Non-pigmented ciliary epithelial cell (primary cell): ENCODE results near the gene ADAMTS2.

Experiments
- DNase-seq: peaks from one replicate; pipeline ENCODE4 v3.0.0-alpha.2; 2010; ENCODE audit warnings: low read depth

The ADAMTS2 gene

GRCh38 chr5:179154991-179155955 is 190.0 kb downstream of the ADAMTS2 start:
- no peak for DNase-seq

GRCh38 chr5:179154346-179154990 is 190.8 kb downstream of the ADAMTS2 start:
- DNase-seq: no peak

GRCh38 chr5:179153921-179154345 is 191.3 kb downstream of the ADAMTS2 start:
- DNase-seq: no peak

DNA sequence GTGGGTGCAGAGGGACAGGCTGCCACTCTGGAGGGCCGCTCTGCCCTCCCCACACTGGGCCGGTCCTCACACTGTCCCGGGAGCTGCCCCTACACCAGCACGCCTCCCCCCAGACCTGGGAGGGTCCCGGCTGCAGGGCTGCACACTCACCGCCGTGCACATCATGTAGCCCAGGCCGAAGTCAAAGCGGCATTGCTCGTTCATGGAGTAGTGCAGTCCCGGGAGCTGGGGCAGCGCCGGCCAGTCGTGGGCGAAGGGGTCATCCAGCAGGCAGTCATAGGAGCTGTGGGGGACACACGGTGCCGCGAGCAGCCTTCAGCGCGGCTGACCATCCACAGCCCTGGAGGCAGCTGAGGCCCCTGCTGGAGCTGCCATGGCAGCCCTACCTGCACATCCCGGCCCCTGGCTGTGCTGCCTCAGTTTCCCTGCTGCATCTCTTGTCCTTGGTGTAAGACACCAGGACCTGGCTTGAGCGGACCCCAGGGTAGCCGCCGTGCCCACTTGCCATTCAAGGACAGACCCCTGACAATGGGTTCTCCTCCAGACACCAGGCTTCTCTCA is 191.8 kb downstream of the ADAMTS2 start:
- DNase-seq: no peak

- no peak for DNase-seq
Observed at GRCh38 chr5:179152941-179153340, 192.3 kb downstream of the ADAMTS2 start.

GRCh38 chr5:179152144-179152895 is 192.9 kb downstream of the ADAMTS2 start:
- no peak for DNase-seq

DNA sequence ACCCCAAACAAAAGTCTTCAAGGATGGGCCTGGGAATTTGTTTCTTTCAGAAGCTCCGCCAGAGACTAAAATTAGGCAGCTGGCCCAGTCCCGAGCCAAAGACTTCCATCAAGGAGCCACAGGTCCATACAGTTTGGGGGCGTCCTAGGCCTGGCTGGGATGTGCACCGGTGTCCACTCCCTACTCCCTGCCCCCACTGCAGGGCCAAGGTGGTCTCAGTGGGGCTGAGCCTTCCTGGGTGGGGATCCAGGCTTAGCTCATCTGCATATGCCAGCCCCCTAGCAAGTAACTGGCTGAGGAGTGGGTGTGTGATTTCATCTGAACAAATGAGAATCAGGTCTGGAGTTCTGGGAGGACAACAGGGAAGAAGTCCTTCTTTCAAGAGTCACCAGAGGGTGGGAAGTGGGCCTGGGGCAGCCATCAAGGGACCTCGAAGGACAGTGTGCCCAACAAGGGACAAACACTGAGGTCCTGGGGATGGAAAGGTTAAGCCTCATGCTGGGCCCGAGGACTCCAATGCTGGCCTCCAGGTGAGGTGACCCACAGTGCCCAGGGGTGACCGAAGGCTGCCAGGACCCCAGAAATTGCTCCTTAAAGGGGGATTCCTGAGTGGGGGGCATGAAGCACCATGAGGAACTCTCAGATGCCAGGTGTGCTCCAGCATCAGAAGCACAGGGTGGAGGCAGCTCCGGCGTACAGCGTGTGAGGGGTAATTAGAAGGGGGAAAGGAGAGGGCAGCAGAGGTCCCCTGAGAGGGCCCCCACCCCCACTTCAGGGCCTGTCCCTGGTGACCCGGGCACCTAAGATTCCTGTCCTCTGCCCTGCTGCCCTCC is 193.8 kb downstream of the ADAMTS2 start:
- DNase-seq: no peak

DNA sequence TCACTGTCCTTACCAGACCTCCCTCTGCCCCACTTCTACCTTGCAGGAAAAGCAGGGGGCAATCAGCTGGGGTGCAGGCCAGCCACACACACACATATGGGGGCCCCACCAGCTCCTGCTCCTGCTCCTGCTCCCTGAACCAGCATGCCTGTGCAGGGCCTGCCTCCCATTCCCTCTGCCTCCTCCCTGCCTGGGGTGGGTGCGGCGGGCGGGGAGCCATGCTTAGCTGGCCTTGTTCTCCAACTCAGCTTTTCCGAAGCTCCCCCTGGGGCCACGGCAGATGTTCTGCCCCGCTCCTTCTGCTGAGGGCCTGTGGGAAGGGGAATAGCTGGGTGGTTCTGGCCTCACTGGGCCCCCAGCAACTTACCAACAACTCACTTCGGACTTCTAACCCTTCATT is 195.2 kb downstream of the ADAMTS2 start:
- no peak for DNase-seq

DNA sequence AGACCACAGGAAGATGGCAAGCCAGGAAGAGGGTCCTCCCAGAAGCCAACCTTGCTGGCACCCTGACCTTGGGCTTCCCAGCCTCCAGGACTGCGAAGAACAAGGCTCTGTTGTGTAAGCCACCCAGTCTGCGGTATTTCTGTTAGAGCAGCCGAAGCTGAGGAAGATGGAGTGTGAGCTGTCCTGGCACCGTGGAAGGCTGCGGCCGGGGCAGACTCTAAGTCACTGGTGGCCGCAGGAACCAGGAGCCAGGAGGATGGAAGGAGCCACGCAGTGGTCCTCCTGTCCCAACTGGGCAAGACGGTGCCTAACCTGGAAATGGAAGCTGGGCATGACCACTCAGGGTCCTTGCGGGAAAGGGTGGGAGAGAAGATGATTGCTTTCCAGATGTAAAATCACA is 196.0 kb downstream of the ADAMTS2 start:
- DNase-seq: no peak

DNA sequence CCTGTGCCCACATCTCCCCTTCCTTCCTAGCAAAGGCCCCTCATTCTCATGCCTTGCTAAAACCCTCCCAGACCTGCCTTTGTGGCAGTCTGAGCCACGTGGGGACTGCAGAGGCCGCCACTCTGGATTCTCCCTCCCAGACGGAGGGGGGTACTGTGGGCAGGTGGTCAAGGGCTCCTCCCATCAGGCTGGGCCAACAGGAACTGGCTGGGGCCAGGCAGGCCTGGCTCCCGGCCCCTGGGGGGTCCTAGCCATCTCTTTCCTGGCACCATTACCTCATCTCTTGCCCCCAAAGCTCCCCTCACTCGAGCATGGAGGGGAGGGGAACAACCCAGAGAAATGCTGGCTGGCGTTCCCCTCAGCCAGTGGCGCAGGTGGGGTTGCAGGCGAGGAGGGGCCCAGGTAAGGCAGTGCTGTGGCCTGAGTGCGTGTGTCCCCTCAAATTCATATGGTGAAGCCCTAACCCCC is 196.5 kb downstream of the ADAMTS2 start:
- no peak for DNase-seq

GRCh38 chr5:179147991-179148702 is 197.1 kb downstream of the ADAMTS2 start:
- DNase-seq: no peak

GRCh38 chr5:179146277-179146676 is 199.0 kb downstream of the ADAMTS2 start:
- DNase-seq: no peak

- DNase-seq: peak; percentile 8
Observed at GRCh38 chr5:179143446-179143845, 201.8 kb downstream of the ADAMTS2 start.

DNA sequence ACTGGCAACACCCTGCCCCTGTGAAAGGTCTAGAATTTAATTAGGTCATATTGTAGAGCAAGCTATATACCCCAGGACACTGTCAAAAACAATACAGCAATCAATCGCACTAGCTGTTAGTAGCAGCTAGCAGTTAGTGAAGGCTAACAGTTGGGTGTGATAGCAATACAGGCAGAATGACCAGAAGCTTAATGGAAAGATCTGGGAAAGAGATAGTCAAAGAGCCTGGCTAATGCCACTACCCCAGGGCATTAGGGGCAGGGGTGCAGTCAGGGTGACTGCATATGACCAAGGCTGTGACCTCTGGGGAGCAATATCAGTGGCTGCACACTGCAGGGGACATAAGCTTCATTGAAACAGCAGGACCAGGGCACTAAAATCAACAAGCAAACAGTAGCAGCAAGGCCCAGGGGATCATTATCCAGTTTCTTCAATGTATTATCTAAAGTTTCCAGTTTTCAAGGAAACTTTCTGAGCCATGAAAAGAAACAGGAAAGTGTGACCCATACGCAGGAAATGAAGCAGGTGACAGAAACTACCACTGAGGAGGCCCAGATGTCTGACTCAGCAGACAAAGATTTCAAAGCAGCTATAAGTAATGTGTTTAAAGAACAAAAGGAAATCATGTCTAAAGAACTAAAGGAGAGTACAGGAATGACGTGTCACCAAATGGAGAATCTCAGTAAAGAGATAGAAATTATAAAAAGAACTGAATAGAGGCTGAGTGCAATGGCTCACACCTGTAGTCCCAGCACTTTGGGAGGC is 202.6 kb downstream of the ADAMTS2 start:
- DNase-seq: peak; percentile 37

- no peak for DNase-seq
Observed at GRCh38 chr5:179141867-179142266, 203.4 kb downstream of the ADAMTS2 start.

GRCh38 chr5:179140293-179140692 is 205.0 kb downstream of the ADAMTS2 start:
- no peak for DNase-seq

- no peak for DNase-seq
Observed at GRCh38 chr5:179139936-179140235, 205.4 kb downstream of the ADAMTS2 start.

DNA sequence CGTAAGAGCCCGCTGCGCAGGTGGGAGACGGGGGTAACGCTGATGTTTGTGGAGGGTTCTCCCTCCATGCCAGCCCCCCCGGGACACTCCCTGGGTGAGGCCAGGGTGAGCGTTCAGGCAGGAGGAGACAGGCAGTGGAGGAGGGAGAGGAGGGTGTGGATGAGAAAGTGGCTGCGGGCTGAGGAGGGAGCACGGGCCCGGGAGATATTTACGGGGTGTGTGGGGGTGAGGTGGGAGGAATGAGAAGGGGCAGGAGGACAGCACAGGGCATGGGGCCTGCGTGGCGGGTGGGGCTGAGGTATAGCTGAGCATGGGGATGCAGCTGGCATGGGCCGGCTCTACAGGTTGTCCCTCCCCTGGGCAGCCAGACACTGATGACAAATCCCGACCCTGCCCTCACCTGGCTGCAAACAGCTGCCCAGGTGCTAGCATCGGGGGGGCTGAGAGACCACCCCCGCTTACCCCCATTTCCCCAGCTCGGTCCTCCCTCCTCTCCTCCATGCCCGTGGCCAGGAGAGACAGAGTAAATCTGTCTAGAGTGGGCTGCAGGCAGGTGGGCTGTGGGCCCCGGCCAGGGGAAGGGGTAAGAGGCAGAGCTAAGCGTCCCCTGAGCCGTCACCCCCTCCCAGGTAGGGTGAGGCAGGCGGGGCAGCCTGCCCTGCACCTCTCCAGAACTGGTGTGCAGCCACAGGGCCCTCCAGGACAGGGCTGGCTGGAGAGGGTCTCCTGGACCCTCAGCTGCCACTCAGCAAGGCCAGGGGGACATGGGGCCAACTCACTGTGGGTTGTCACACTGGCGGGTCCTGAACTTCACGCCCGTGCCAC is 205.9 kb downstream of the ADAMTS2 start:
- DNase-seq: no peak

- no peak for DNase-seq
Observed at GRCh38 chr5:179138568-179138925, 206.7 kb downstream of the ADAMTS2 start.
